ENCODE measurements around the gene BCAS3. TPM values are rescaled to one million over a fixed set of nuclear protein-coding genes. Genes with fewer than 3 reads are reported as not detected.

Gene BCAS3
- total RNA-seq, 1 experiment from 2014 or later = 14.4 TPM

DNA sequence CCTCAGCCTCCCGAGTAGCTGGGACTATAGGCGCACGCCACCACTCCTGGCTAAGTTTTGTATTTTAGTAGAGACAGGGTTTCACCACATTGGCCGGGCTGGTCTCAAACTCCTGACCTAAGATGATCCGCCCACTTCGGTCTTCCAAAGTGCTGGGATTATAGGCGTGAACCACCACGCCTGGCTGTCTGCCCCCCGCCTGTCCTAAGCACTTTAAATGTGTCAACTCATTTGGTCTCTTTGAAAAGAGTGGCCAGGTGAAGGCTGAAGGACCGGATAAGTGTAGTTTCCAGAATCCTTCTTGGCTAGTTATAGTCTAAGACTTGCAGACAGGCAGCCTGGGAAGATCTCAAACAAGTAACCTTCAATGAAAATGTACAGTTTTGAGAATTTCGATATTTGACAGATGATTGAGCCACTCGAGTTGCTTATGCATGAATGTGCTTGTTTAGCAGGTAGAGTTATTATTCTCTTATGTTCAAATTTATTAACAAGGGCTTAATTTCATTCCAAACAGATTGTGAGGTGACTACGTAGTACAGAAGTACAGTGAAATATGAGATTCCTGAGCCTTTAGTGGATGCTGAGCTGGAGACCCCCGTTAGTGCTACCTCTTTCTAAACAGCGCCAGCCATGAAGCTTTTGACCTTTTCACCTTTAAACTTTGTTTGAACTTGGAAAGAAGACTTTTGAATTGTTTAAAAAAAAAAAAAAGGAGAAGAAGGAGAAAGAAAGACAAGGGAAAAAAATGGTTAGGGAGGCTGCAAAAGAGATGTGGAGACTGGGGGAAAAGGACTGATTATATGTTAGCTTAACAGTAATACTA is 557.6 kb downstream of the BCAS3 start:
- no peak overlapping the region for H3K27ac ChIP-seq (ENCODE audit: low read depth, low read length, poor library complexity, severe bottlenecking)
- no peaks in the 10 kb centered on the region for H3K9me3 ChIP-seq (ENCODE audit: low read depth, low read length, poor library complexity, severe bottlenecking)
- intact Hi-C loops (cut with micrococcal nuclease; ENCODE audit: unreplicated experiment) = no loop called here
- no peak overlapping the region for H3K4me3 ChIP-seq (ENCODE audit: low read depth, low read length, poor library complexity, severe bottlenecking)
- no peak for DNase-seq (ENCODE audit: low spot score)
- ChIA-PET CTCF (interaction anchor here (0.5 kb wide), 1 partner anchor 343 kb away, joined by 5 read pairs; no protein-coding TSS in a partner anchor), POLR2A (ENCODE audit: low non-redundant PET) (no interaction called here)
- no peaks in the 10 kb centered on the region for H3K36me3 ChIP-seq (ENCODE audit: insufficient read depth, low read length, poor library complexity, severe bottlenecking)
- no TSS peak for BruUV-seq (replicated peaks)
- no peaks in the 10 kb centered on the region for H3K27me3 ChIP-seq (replicated peaks; ENCODE audit: insufficient read depth, low read depth, low read length, poor library complexity)
- TF ChIP-seq, protein P1, sequence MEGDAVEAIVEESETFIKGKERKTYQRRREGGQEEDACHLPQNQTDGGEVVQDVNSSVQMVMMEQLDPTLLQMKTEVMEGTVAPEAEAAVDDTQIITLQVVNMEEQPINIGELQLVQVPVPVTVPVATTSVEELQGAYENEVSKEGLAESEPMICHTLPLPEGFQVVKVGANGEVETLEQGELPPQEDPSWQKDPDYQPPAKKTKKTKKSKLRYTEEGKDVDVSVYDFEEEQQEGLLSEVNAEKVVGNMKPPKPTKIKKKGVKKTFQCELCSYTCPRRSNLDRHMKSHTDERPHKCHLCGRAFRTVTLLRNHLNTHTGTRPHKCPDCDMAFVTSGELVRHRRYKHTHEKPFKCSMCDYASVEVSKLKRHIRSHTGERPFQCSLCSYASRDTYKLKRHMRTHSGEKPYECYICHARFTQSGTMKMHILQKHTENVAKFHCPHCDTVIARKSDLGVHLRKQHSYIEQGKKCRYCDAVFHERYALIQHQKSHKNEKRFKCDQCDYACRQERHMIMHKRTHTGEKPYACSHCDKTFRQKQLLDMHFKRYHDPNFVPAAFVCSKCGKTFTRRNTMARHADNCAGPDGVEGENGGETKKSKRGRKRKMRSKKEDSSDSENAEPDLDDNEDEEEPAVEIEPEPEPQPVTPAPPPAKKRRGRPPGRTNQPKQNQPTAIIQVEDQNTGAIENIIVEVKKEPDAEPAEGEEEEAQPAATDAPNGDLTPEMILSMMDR (conservative IDR thresholded peaks at IDR 0.05; ENCODE audit: low read depth, low read length) = no peak
- no peak for TF ChIP-seq EZH2 (IDR thresholded peaks at IDR 0.05; ENCODE audit: borderline replicate concordance, low read depth, low read length, poor library complexity, severe bottlenecking)
- no peaks in the 10 kb centered on the region for H3K4me1 ChIP-seq (ENCODE audit: insufficient read depth, low read length, poor library complexity, severe bottlenecking)

DNA sequence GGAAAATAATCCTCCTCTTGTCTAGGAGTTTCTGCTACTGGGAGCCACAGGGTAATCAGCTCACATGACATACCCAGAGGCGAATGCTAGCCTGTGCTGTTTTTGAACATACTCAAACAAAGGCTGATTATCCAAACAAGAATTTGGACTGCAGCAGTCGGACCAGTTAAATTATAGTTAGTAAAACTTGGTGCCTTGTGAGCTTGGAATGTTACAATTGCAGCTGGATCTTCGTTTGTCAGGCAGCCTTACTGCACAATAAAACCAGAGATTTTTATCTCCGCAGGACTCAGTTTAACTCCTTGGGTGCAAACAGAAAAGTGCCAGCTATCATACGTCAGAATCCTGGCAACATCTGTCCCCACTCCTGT is 558.2 kb downstream of the BCAS3 start:
- Histone ChIP-seq H3K36me3 (ENCODE audit: insufficient read depth, low read length, poor library complexity, severe bottlenecking) (no peaks in the 10 kb centered on the region), H3K4me1 (ENCODE audit: insufficient read depth, low read length, poor library complexity, severe bottlenecking) (no peaks in the 10 kb centered on the region), H3K9me3 (ENCODE audit: low read depth, low read length, poor library complexity, severe bottlenecking) (no peaks in the 10 kb centered on the region), H3K27ac (ENCODE audit: low read depth, low read length, poor library complexity, severe bottlenecking) (no peak overlapping the region), H3K4me3 (ENCODE audit: low read depth, low read length, poor library complexity, severe bottlenecking) (no peak overlapping the region), H3K27me3 (replicated peaks; ENCODE audit: insufficient read depth, low read depth, low read length, poor library complexity) (no peaks in the 10 kb centered on the region)
- DNase-seq (ENCODE audit: low spot score) = no peak
- intact Hi-C loops (cut with micrococcal nuclease; ENCODE audit: unreplicated experiment) = no loop called here
- ChIA-PET CTCF (interaction anchor here (0.5 kb wide), 1 partner anchor 344 kb away, joined by 5 read pairs; no protein-coding TSS in a partner anchor), POLR2A (ENCODE audit: low non-redundant PET) (no interaction called here)
- no TSS peak for BruUV-seq (replicated peaks)
- TF ChIP-seq, protein P1 (conservative IDR thresholded peaks at IDR 0.05; ENCODE audit: low read depth, low read length) = no peak
- no peak for TF ChIP-seq EZH2 (IDR thresholded peaks at IDR 0.05; ENCODE audit: borderline replicate concordance, low read depth, low read length, poor library complexity, severe bottlenecking)

DNA sequence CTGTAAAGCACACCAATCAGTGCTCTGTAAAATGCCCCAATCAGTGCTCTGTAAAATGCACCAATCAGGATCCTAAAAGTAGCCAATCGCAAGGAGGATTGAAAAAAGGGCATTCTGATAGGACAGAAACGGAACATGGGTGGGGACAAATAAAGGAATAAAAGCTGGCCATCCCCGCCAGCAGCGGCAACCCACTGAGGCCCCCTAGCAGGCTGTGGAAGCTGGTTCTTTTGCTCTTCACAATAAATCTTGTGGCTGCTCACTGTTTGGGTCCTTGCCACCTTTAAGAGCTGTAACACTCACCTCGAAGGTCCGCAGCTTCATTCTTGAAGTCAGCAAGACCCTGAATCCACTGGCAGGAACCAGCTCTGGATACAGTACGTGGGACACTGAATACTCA is 559.6 kb downstream of the BCAS3 start:
- no TSS peak for BruUV-seq (replicated peaks)
- no peaks in the 10 kb centered on the region for H3K27me3 ChIP-seq (replicated peaks; ENCODE audit: insufficient read depth, low read depth, low read length, poor library complexity)
- CTCF ChIA-PET = no interaction called here
- DNase-seq (ENCODE audit: low spot score) = no peak
- no peaks in the 10 kb centered on the region for H3K36me3 ChIP-seq (ENCODE audit: insufficient read depth, low read length, poor library complexity, severe bottlenecking)
- no peaks in the 10 kb centered on the region for H3K4me1 ChIP-seq (ENCODE audit: insufficient read depth, low read length, poor library complexity, severe bottlenecking)
- no peak for TF ChIP-seq EZH2 (IDR thresholded peaks at IDR 0.05; ENCODE audit: borderline replicate concordance, low read depth, low read length, poor library complexity, severe bottlenecking)
- TF ChIP-seq, protein P1 (conservative IDR thresholded peaks at IDR 0.05; ENCODE audit: low read depth, low read length) = no peak
- no peak overlapping the region for H3K4me3 ChIP-seq (ENCODE audit: low read depth, low read length, poor library complexity, severe bottlenecking)
- H3K27ac ChIP-seq (ENCODE audit: low read depth, low read length, poor library complexity, severe bottlenecking) = no peak overlapping the region
- POLR2A ChIA-PET (ENCODE audit: low non-redundant PET) = no interaction called here
- intact Hi-C loops (cut with micrococcal nuclease; ENCODE audit: unreplicated experiment) = no loop called here
- no peaks in the 10 kb centered on the region for H3K9me3 ChIP-seq (ENCODE audit: low read depth, low read length, poor library complexity, severe bottlenecking)

Data from A673 (cell line).